ENCODE data around the gene XRCC6. TPM values are rescaled to one million over a fixed set of nuclear protein-coding genes. Genes with fewer than 3 reads are reported as not detected.

Gene XRCC6
- total and polyA plus RNA-seq, 2 donors = 126 to 371 TPM

- 97% methylated on average over 8 of the region's 8 CpGs for WGBS
- peaks cover 21 to 67% of the 10 kb centered on the region in 2 donors for H3K36me3 ChIP-seq (ENCODE audit: control insufficient read depth in 2 of 2, insufficient read depth in 2 of 2, low read length in 1 of 2)
- no peaks in the 10 kb centered on the region for H3K27me3 ChIP-seq (ENCODE audit: control insufficient read depth in 2 of 2, insufficient read depth in 1 of 2, low read length in 1 of 2)
- DNase-seq (ENCODE audit: low read depth in 6 of 9, low spot score in 9 of 9) = no peak
- no peak overlapping the region for H3K4me3 ChIP-seq (ENCODE audit: low read length in 2 of 2)
- H3K27ac ChIP-seq (ENCODE audit: low read depth in 1 of 2, low read length in 1 of 2) = no peak overlapping the region
- no peaks in the 10 kb centered on the region for H3K9me3 ChIP-seq (ENCODE audit: control insufficient read depth in 2 of 2, insufficient read depth in 1 of 2, low read length in 1 of 2)
- no peaks in the 10 kb centered on the region for H3K4me1 ChIP-seq (ENCODE audit: control insufficient read depth in 2 of 2, insufficient read depth in 2 of 2, low read length in 2 of 2)
Observed at GRCh38 chr22:41578114-41578513, 43.0 kb upstream of the XRCC6 start.

- Histone ChIP-seq H3K9me3 (ENCODE audit: control insufficient read depth in 2 of 2, insufficient read depth in 1 of 2, low read length in 1 of 2) (no peaks in the 10 kb centered on the region), H3K4me3 (ENCODE audit: low read length in 2 of 2) (no peak overlapping the region), H3K27me3 (ENCODE audit: control insufficient read depth in 2 of 2, insufficient read depth in 1 of 2, low read length in 1 of 2) (no peaks in the 10 kb centered on the region), H3K4me1 (ENCODE audit: control insufficient read depth in 2 of 2, insufficient read depth in 2 of 2, low read length in 2 of 2) (no peaks in the 10 kb centered on the region), H3K36me3 (ENCODE audit: control insufficient read depth in 2 of 2, insufficient read depth in 2 of 2, low read length in 1 of 2) (peaks cover 27 to 74% of the 10 kb centered on the region in 2 donors), H3K27ac (ENCODE audit: low read depth in 1 of 2, low read length in 1 of 2) (no peak overlapping the region)
- WGBS = 97% methylated on average over 9 of the region's 9 CpGs
- no peak for DNase-seq (ENCODE audit: low read depth in 6 of 9, low spot score in 9 of 9)
Observed at GRCh38 chr22:41578818-41579217, 42.3 kb upstream of the XRCC6 start.

DNA sequence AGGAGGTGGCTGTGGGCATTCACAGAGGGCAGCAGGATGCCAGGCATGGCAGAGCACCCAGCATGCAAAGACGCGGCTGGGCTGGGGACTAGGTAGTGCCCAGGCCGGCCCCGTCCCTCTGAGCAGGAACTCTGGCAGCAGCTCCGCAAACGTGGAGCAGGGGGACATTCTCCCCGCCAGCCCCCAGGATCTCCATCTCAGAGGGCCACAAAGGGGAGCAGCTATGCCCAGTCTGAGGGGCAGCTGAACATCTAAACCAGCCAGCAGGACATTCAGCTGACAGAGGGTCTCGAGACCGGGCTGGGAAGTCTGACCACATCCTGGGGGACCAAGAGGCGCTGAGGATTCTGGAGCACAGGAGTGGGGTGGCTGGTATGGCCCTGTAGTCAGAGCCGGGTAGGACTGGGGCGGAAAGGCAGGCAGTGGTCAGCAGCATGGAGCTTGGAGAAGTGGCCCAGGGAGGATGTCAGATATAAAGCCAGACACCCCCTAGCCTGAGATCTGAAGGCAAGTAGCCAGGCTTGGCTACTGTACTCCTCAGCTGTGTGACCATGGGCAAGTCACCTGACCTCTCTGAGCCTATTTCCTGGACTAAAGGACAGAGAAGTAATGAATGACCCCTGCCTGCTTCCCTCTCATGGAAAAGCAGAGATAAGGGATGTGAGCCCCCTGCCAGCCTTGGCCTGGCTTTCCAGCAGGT, 41.6 kb upstream of the XRCC6 start:
- no peaks in the 10 kb centered on the region for H3K9me3 ChIP-seq (ENCODE audit: control insufficient read depth in 2 of 2, insufficient read depth in 1 of 2, low read length in 1 of 2)
- H3K36me3 ChIP-seq (ENCODE audit: control insufficient read depth in 2 of 2, insufficient read depth in 2 of 2, low read length in 1 of 2) = peaks cover 27 to 80% of the 10 kb centered on the region in 2 donors
- no peaks in the 10 kb centered on the region for H3K4me1 ChIP-seq (ENCODE audit: control insufficient read depth in 2 of 2, insufficient read depth in 2 of 2, low read length in 2 of 2)
- H3K27ac ChIP-seq (ENCODE audit: low read depth in 1 of 2, low read length in 1 of 2) = no peak overlapping the region
- H3K4me3 ChIP-seq (ENCODE audit: low read length in 2 of 2) = no peak overlapping the region
- WGBS = 97% methylated on average over 12 of the region's 12 CpGs
- H3K27me3 ChIP-seq (ENCODE audit: control insufficient read depth in 2 of 2, insufficient read depth in 1 of 2, low read length in 1 of 2) = no peaks in the 10 kb centered on the region
- DNase-seq (ENCODE audit: low read depth in 6 of 9, low spot score in 9 of 9) = no peak

DNA sequence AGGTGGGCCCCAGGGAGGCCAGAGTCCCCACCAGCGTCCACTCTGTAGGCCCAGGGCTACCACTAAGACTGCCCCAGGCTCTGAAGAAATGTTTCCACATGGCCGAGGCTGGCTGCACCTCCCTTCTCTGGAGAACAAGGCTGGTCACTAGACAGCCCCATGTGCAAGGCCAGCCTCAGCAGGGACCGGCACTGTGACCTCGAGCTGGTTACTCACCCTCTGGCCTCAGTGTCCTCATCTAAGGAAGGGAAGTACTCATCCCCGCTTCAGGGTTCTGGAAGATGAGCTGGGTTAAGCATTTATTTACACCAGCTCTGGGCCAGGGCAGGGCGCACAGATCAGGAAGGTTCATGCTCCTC, 41.1 kb upstream of the XRCC6 start:
- H3K4me1 ChIP-seq (ENCODE audit: control insufficient read depth in 2 of 2, insufficient read depth in 2 of 2, low read length in 2 of 2) = no peaks in the 10 kb centered on the region
- no peak for DNase-seq (ENCODE audit: low read depth in 6 of 9, low spot score in 9 of 9)
- no peak overlapping the region for H3K27ac ChIP-seq (ENCODE audit: low read depth in 1 of 2, low read length in 1 of 2)
- WGBS = 98% methylated on average over 6 of the region's 6 CpGs
- H3K9me3 ChIP-seq (ENCODE audit: control insufficient read depth in 2 of 2, insufficient read depth in 1 of 2, low read length in 1 of 2) = no peaks in the 10 kb centered on the region
- H3K27me3 ChIP-seq (ENCODE audit: control insufficient read depth in 2 of 2, insufficient read depth in 1 of 2, low read length in 1 of 2) = no peaks in the 10 kb centered on the region
- no peak overlapping the region for H3K4me3 ChIP-seq (ENCODE audit: low read length in 2 of 2)
- peaks cover 27 to 75% of the 10 kb centered on the region in 2 donors for H3K36me3 ChIP-seq (ENCODE audit: control insufficient read depth in 2 of 2, insufficient read depth in 2 of 2, low read length in 1 of 2)

GRCh38 chr22:41582694-41583093, 38.4 kb upstream of the XRCC6 start:
- DNase-seq (ENCODE audit: low read depth in 6 of 9, low spot score in 9 of 9) = no peak
- WGBS = 96% methylated on average over 8 of the region's 8 CpGs
- Histone ChIP-seq H3K27me3 (ENCODE audit: control insufficient read depth in 2 of 2, insufficient read depth in 1 of 2, low read length in 1 of 2) (no peaks in the 10 kb centered on the region), H3K9me3 (ENCODE audit: control insufficient read depth in 2 of 2, insufficient read depth in 1 of 2, low read length in 1 of 2) (no peaks in the 10 kb centered on the region), H3K27ac (ENCODE audit: low read depth in 1 of 2, low read length in 1 of 2) (no peak overlapping the region), H3K4me1 (ENCODE audit: control insufficient read depth in 2 of 2, insufficient read depth in 2 of 2, low read length in 2 of 2) (no peaks in the 10 kb centered on the region), H3K4me3 (ENCODE audit: low read length in 2 of 2) (no peak overlapping the region), H3K36me3 (ENCODE audit: control insufficient read depth in 2 of 2, insufficient read depth in 2 of 2, low read length in 1 of 2) (peaks cover 22 to 55% of the 10 kb centered on the region in 2 donors)

DNA sequence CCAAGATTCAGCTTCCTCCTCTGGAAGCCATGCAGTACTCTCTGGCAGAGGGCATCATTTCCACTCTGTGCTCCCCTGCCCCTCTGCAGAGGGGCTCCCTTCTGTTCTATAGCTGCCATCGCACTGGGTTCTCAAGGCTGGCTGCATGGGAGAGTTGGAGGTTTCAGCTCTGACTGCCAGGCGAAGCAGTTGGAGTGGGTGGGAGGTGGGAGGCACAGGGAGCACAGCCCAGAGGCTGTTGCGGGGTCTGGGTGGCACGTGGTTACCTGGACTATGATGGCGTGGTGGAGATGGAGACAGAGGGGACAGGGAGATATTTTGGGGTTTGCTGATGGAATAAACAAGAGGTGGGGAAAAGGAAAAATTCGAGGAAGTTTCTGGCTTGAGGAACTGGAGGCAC, 36.2 kb upstream of the XRCC6 start:
- no peak overlapping the region for H3K4me3 ChIP-seq (ENCODE audit: low read length in 2 of 2)

DNA sequence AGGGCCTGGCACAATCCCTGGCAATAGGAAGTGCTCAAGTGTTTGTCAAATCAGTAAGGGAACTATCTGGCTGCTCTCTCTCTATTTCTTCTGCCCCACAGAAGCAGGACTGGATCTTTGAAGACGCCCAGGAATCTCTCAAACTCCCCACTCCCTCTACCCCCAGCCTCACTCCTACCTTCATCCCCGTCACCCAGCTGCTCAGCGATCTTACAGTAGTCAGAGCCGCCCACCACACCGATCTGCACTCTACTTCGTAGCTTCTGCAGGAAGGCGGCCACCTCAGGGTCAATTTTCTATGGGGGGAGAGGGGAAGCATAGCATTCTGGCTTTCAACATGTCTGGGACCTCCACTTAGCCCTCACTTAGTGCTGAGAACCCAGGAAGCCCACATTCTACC, 35.2 kb upstream of the XRCC6 start:
- Histone ChIP-seq H3K4me1 (ENCODE audit: control insufficient read depth in 2 of 2, insufficient read depth in 2 of 2, low read length in 2 of 2) (peaks cover 7 to 17% of the 10 kb centered on the region in 2 donors), H3K27me3 (ENCODE audit: control insufficient read depth in 2 of 2, insufficient read depth in 1 of 2, low read length in 1 of 2) (no peaks in the 10 kb centered on the region), H3K9me3 (ENCODE audit: control insufficient read depth in 2 of 2, insufficient read depth in 1 of 2, low read length in 1 of 2) (no peaks in the 10 kb centered on the region), H3K4me3 (ENCODE audit: low read length in 2 of 2) (no peak overlapping the region), H3K27ac (ENCODE audit: low read depth in 1 of 2, low read length in 1 of 2) (no peak overlapping the region), H3K36me3 (ENCODE audit: control insufficient read depth in 2 of 2, insufficient read depth in 2 of 2, low read length in 1 of 2) (peaks cover 9 to 29% of the 10 kb centered on the region in 2 donors)
- DNase-seq (ENCODE audit: low read depth in 6 of 9, low spot score in 9 of 9) = no peak
- WGBS = 98% methylated on average over 7 of the region's 7 CpGs

More for the DNA sequence above, 36.2 kb upstream of the XRCC6 start:
- 97% methylated on average over 6 of the region's 6 CpGs for WGBS
- Histone ChIP-seq H3K27me3 (ENCODE audit: control insufficient read depth in 2 of 2, insufficient read depth in 1 of 2, low read length in 1 of 2) (no peaks in the 10 kb centered on the region), H3K27ac (ENCODE audit: low read depth in 1 of 2, low read length in 1 of 2) (no peak overlapping the region), H3K9me3 (ENCODE audit: control insufficient read depth in 2 of 2, insufficient read depth in 1 of 2, low read length in 1 of 2) (no peaks in the 10 kb centered on the region), H3K4me1 (ENCODE audit: control insufficient read depth in 2 of 2, insufficient read depth in 2 of 2, low read length in 2 of 2) (peaks cover 7 to 11% of the 10 kb centered on the region in 2 donors), H3K36me3 (ENCODE audit: control insufficient read depth in 2 of 2, insufficient read depth in 2 of 2, low read length in 1 of 2) (peaks cover 16 to 33% of the 10 kb centered on the region in 2 donors)
- no peak for DNase-seq (ENCODE audit: low read depth in 6 of 9, low spot score in 9 of 9)

DNA sequence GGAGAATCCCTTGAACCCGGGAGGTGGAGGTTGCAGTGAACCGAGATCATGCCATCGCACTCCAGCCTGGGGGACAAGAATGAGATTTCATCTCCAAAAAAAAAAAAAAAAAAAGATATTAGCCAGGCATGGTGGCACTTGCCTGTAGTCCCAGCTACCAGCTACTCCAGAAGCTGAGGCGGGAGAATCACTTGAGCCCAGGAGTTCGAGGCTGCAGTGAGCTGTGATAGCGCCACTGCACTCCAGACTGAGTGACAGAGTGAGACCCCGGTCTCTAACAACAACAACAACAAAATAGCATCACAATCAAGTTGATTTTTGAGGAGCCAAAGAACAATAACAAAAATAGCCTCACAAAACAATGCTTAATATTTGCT, 33.8 kb upstream of the XRCC6 start:
- no peaks in the 10 kb centered on the region for H3K9me3 ChIP-seq (ENCODE audit: control insufficient read depth in 2 of 2, insufficient read depth in 1 of 2, low read length in 1 of 2)
- H3K36me3 ChIP-seq (ENCODE audit: control insufficient read depth in 2 of 2, insufficient read depth in 2 of 2, low read length in 1 of 2) = peaks cover 9 to 24% of the 10 kb centered on the region in 2 donors
- no peak overlapping the region for H3K27ac ChIP-seq (ENCODE audit: low read depth in 1 of 2, low read length in 1 of 2)
- H3K27me3 ChIP-seq (ENCODE audit: control insufficient read depth in 2 of 2, insufficient read depth in 1 of 2, low read length in 1 of 2) = no peaks in the 10 kb centered on the region
- 98% methylated on average over 7 of the region's 7 CpGs for WGBS
- no peak overlapping the region for H3K4me3 ChIP-seq (ENCODE audit: low read length in 2 of 2)
- peaks cover 7 to 17% of the 10 kb centered on the region in 2 donors for H3K4me1 ChIP-seq (ENCODE audit: control insufficient read depth in 2 of 2, insufficient read depth in 2 of 2, low read length in 2 of 2)
- DNase-seq (ENCODE audit: low read depth in 6 of 9, low spot score in 9 of 9) = no peak

GRCh38 chr22:41589391-41590241, 31.5 kb upstream of the XRCC6 start, which contains the start of gene PMM1:
PMM1 (minus strand) TSS chr22:41589840; CDS start chr22:41589805, 35 bp downstream.
- peak; percentile 96 to 100 (median 99) for DNase-seq (ENCODE audit: low read depth in 6 of 9, low spot score in 9 of 9)
- Histone ChIP-seq H3K4me1 (ENCODE audit: control insufficient read depth in 2 of 2, insufficient read depth in 2 of 2, low read length in 2 of 2) (peaks cover 7 to 17% of the 10 kb centered on the region in 2 donors), H3K4me3 (ENCODE audit: low read length in 2 of 2) (peak within 1 kb of the TSS; percentile 61 to 95), H3K27ac (ENCODE audit: low read depth in 1 of 2, low read length in 1 of 2) (peak within 1 kb of the TSS; percentile 58 to 70), H3K27me3 (ENCODE audit: control insufficient read depth in 2 of 2, insufficient read depth in 1 of 2, low read length in 1 of 2) (no peaks in the 10 kb centered on the region), H3K9me3 (ENCODE audit: control insufficient read depth in 2 of 2, insufficient read depth in 1 of 2, low read length in 1 of 2) (no peaks in the 10 kb centered on the region), H3K36me3 (ENCODE audit: control insufficient read depth in 2 of 2, insufficient read depth in 2 of 2, low read length in 1 of 2) (peaks cover 0 to 3% of the 10 kb centered on the region in 2 donors)
- WGBS = 1% methylated on average over 61 of the region's 61 CpGs

Measured in thymus (tissue), 11 donors.